ENCODE measurements around the gene GABARAPL1.

Gene GABARAPL1

GRCh38 chr12:10211101-10211939 is 1.4 kb upstream of the GABARAPL1 start:
- TF ChIP-seq TAF1 (IDR thresholded peaks at IDR 0.05; ENCODE audit: borderline replicate concordance, insufficient read depth, low read length) (no peak), FOXP2 (optimal IDR thresholded peaks at IDR 0.05; ENCODE audit: borderline replicate concordance, extremely low read depth, extremely low read length, insufficient read depth) (no peak), SIN3A (IDR thresholded peaks at IDR 0.05; ENCODE audit: borderline replicate concordance, insufficient read depth, low read length) (no peak), REST (IDR thresholded peaks at IDR 0.05; ENCODE audit: insufficient read depth in 1 of 2, low read depth in 2 of 2, low read length in 2 of 2) (no peak), POLR2AphosphoS5 (IDR thresholded peaks at IDR 0.05; ENCODE audit: low read depth, low read length) (no peak)

GRCh38 chr12:10211940-10212738 is 538 bp upstream of the GABARAPL1 start:
- no peak for TF ChIP-seq SIN3A (IDR thresholded peaks at IDR 0.05; ENCODE audit: borderline replicate concordance, insufficient read depth, low read length)
- TF ChIP-seq FOXP2 (optimal IDR thresholded peaks at IDR 0.05; ENCODE audit: borderline replicate concordance, extremely low read depth, extremely low read length, insufficient read depth) = peak; percentile 88

- no peak for TF ChIP-seq REST (IDR thresholded peaks at IDR 0.05; ENCODE audit: insufficient read depth in 1 of 2, low read depth in 2 of 2, low read length in 2 of 2)
- TF ChIP-seq SIN3A (IDR thresholded peaks at IDR 0.05; ENCODE audit: borderline replicate concordance, insufficient read depth, low read length) = no peak
- TF ChIP-seq TAF1 (IDR thresholded peaks at IDR 0.05; ENCODE audit: borderline replicate concordance, insufficient read depth, low read length) = no peak
- no peak for TF ChIP-seq FOXP2 (optimal IDR thresholded peaks at IDR 0.05; ENCODE audit: borderline replicate concordance, extremely low read depth, extremely low read length, insufficient read depth)
- TF ChIP-seq POLR2AphosphoS5 (IDR thresholded peaks at IDR 0.05; ENCODE audit: low read depth, low read length) = no peak
Observed at GRCh38 chr12:10213168-10214135, 775 bp downstream of the GABARAPL1 start.

GRCh38 chr12:10214136-10214894 is 1.6 kb downstream of the GABARAPL1 start:
- TF ChIP-seq POLR2AphosphoS5 (IDR thresholded peaks at IDR 0.05; ENCODE audit: low read depth, low read length) (no peak), SIN3A (IDR thresholded peaks at IDR 0.05; ENCODE audit: borderline replicate concordance, insufficient read depth, low read length) (no peak), FOXP2 (optimal IDR thresholded peaks at IDR 0.05; ENCODE audit: borderline replicate concordance, extremely low read depth, extremely low read length, insufficient read depth) (no peak), REST (IDR thresholded peaks at IDR 0.05; ENCODE audit: insufficient read depth in 1 of 2, low read depth in 2 of 2, low read length in 2 of 2) (no peak), TAF1 (IDR thresholded peaks at IDR 0.05; ENCODE audit: borderline replicate concordance, insufficient read depth, low read length) (no peak)

Measured in PFSK-1 (cell line).